IMR-90 (cell line): Measurements from ENCODE around the gene EPHA6. TPM values are rescaled to one million over a fixed set of nuclear protein-coding genes. Genes with fewer than 3 reads are reported as not detected.

Source experiments
- ATAC-seq: fragments of 200-7000 bp; cut with Tn5 transposase; 2 replicates; pipeline ENCODE4 v1.9.1; 2020; ENCODE audit warnings: low read depth, mild to moderate bottlenecking, moderate library complexity
- BruUV-seq: library from RNA; stranded (reverse); fragments of 400-500 nt; replicated peaks from 2 replicates; lab custom pipeline; 2021; lab: Mats Ljungman, UMichigan
- CTCF ChIA-PET: fragments of 300-600 bp; formaldehyde crosslinking; extraction: SDS; loops from one replicate; lab custom pipeline; 2021; ENCODE audit warnings: antibody characterized with exemption; lab: Yijun Ruan, JAX
- POLR2A ChIA-PET: fragments of 300-600 bp; sonication (Branson Sonifier 250); formaldehyde crosslinking; loops from one replicate; lab custom pipeline; 2022; ENCODE audit warnings: antibody characterized with exemption; ENCODE audit not compliant: unreplicated experiment; lab: Charles Lee
- DNase-seq: peaks from one replicate; pipeline ENCODE4 v3.0.0; 2013
- H2AFZ ChIP-seq: replicated peaks from 2 replicates; pipeline ENCODE3; 2013; ENCODE audit warnings: low read length, mild to moderate bottlenecking; ENCODE audit not compliant: poor library complexity
- H2AK5ac ChIP-seq: 2 replicates; pipeline ENCODE4 v1.6.1; 2013; ENCODE audit warnings: low read depth, low read length, inconsistent platforms
- H2AK9ac ChIP-seq: replicated peaks from 2 replicates; pipeline ENCODE3; 2013; ENCODE audit warnings: mild to moderate bottlenecking, low read depth, low read length, moderate library complexity; ENCODE audit not compliant: poor library complexity
- H2BK120ac ChIP-seq: 2 replicates; pipeline ENCODE4 v1.6.1; 2013; ENCODE audit warnings: low read depth, low read length, inconsistent platforms
- H2BK15ac ChIP-seq: 3 replicates; pipeline ENCODE4 v1.6.1; 2013; ENCODE audit warnings: low read depth, low read length, inconsistent platforms
- H2BK20ac ChIP-seq: 2 replicates; pipeline ENCODE4 v1.6.1; 2013; ENCODE audit warnings: low read depth, mild to moderate bottlenecking, inconsistent platforms, low read length, moderate library complexity
- H2BK5ac ChIP-seq: 2 replicates; pipeline ENCODE4 v1.6.1; 2013; ENCODE audit warnings: mild to moderate bottlenecking, low read depth, low read length, inconsistent platforms; ENCODE audit not compliant: poor library complexity, severe bottlenecking
- H3K14ac ChIP-seq: replicated peaks from 2 replicates; pipeline ENCODE4 v1.6.1; 2013; ENCODE audit warnings: low read depth, low read length, inconsistent platforms
- H3K18ac ChIP-seq: 2 replicates; pipeline ENCODE4 v1.6.1; 2013; ENCODE audit warnings: low read depth, low read length, control low read depth
- H3K23ac ChIP-seq: 2 replicates; pipeline ENCODE4 v1.6.1; 2013; ENCODE audit warnings: low read depth, low read length, inconsistent platforms
- H3K27ac ChIP-seq: 2 replicates; pipeline ENCODE4 v1.5.1; 2013; ENCODE audit warnings: mild to moderate bottlenecking, control low read depth, low read length; ENCODE audit not compliant: insufficient read depth
- H3K27me3 ChIP-seq: 2 replicates; pipeline ENCODE4 v1.6.1; 2013; ENCODE audit warnings: low read length; ENCODE audit not compliant: control insufficient read depth, insufficient read depth
- H3K36me3 ChIP-seq: 2 replicates; pipeline ENCODE4 v1.6.1; 2013; ENCODE audit warnings: low read length, mixed read lengths; ENCODE audit not compliant: control insufficient read depth, insufficient read depth
- H3K4ac ChIP-seq: 2 replicates; pipeline ENCODE4 v1.6.1; 2013; ENCODE audit warnings: low read depth, low read length, inconsistent platforms
- H3K4me1 ChIP-seq: 2 replicates; pipeline ENCODE4 v1.6.1; 2013; ENCODE audit warnings: low read length, mixed read lengths; ENCODE audit not compliant: control insufficient read depth, insufficient read depth
- H3K4me2 ChIP-seq: 2 replicates; pipeline ENCODE4 v1.6.1; 2013; ENCODE audit warnings: low read depth, mild to moderate bottlenecking, control low read depth, low read length, moderate library complexity
- H3K4me3 ChIP-seq: 2 replicates; pipeline ENCODE4 v1.5.1; 2013; ENCODE audit warnings: low read depth, mild to moderate bottlenecking, control low read depth, low read length, moderate library complexity; ENCODE audit not compliant: insufficient read depth
- H3K56ac ChIP-seq: 2 replicates; pipeline ENCODE4 v1.6.1; 2013; ENCODE audit warnings: low read length, inconsistent platforms; ENCODE audit not compliant: insufficient read depth; ENCODE audit errors: extremely low read depth
- H3K79me1 ChIP-seq, 2 experiments: 2 replicates each; pipeline ENCODE4 v1.6.1; 2013; ENCODE audit warnings: low read length in 2 of 2, inconsistent platforms in 1 of 2, low read depth in 1 of 2
- H3K9ac ChIP-seq: 2 replicates; pipeline ENCODE4 v1.6.1; 2013; ENCODE audit warnings: low read depth, low read length, control low read depth
- H3K9me1 ChIP-seq: 2 replicates; pipeline ENCODE4 v1.6.1; 2013; ENCODE audit warnings: low read length, inconsistent platforms; ENCODE audit not compliant: insufficient read depth
- H3K9me3 ChIP-seq: 2 replicates; pipeline ENCODE4 v1.6.1; 2013; ENCODE audit warnings: low read length; ENCODE audit not compliant: control insufficient read depth, insufficient read depth
- H4K20me1 ChIP-seq: 2 replicates; pipeline ENCODE4 v1.6.1; 2013; ENCODE audit warnings: low read length, inconsistent platforms; ENCODE audit not compliant: insufficient read depth
- H4K5ac ChIP-seq: 2 replicates; pipeline ENCODE4 v1.6.1; 2013; ENCODE audit warnings: mild to moderate bottlenecking, low read depth, low read length, control low read depth
- H4K8ac ChIP-seq, 2 experiments: 2 replicates each; pipeline ENCODE4 v1.6.1; 2013; ENCODE audit warnings: low read depth in 2 of 2, low read length in 2 of 2, control low read depth in 1 of 2, inconsistent platforms in 1 of 2
- H4K91ac ChIP-seq: 2 replicates; pipeline ENCODE4 v1.6.1; 2013; ENCODE audit warnings: low read depth, low read length, inconsistent platforms; ENCODE audit not compliant: insufficient read depth
- MAFK ChIP-seq: IDR thresholded peaks from 2 replicates; pipeline ENCODE4 v1.6.1; 2012; ENCODE audit warnings: low read depth, low read length, improper control_type of control experiment
- MAZ ChIP-seq: IDR thresholded peaks from 2 replicates; pipeline ENCODE4 v1.6.1; 2012; ENCODE audit warnings: low read depth, mild to moderate bottlenecking, low read length, improper control_type of control experiment, moderate library complexity, borderline replicate concordance
- WGBS, 2 experiments: methylation state at CpG; one replicate each; pipeline versions ENCODE4 v1.1.5 to v1.1.7; 2013; ENCODE audit warnings: missing lambda C conversion rate in 2 of 2; ENCODE audit not compliant: insufficient read length in 1 of 2; ENCODE audit errors: extremely low coverage in 2 of 2; 5-methylcytosine and 5-hydroxymethylcytosine counted together
- dilution Hi-C: fragments of 300-500 bp; cut with HindIII; formaldehyde crosslinking; loops from one replicate; pipeline ENCODE4 v1.14.3; 2018; ENCODE audit warnings: low sequenced_read_pairs; ENCODE audit not compliant: unreplicated experiment
- in situ Hi-C: fragments of 300-500 bp; cut with MboI; formaldehyde crosslinking; loops from 3 replicates; pipeline ENCODE4 v1.14.3; 2019; ENCODE audit warnings: low sequenced_read_pairs, inconsistent platforms, mixed read lengths
- intact Hi-C: fragments of 100-400 bp; cut with micrococcal nuclease; formaldehyde crosslinking; loops from 2 replicates; pipeline ENCODE4 v1.10.0; 2022
- polyA plus RNA-seq, 3 experiments: library from polyadenylated mRNA; depleted of rRNA; stranded (reverse); fragments of >200 nt; gene quantifications; 2 replicates each; pipeline ENCODE4 v1.2.3, GENCODE V29; 2012; ENCODE audit warnings: low replicate concordance in 1 of 3
- total RNA-seq: library from RNA; depleted of rRNA; stranded (reverse); fragments of >200 nt; gene quantifications from 2 replicates; pipeline ENCODE4 v1.2.3, GENCODE V29; 2012

EPHA6 gene
- total and polyA plus RNA-seq, 2 of the 4 experiments (the other 2 are of a cell fraction): not detected

GRCh38 chr3:96966181-96966929, 152.0 kb downstream of the EPHA6 start:
- Histone ChIP-seq H3K27me3 (no peaks in the 10 kb centered on the region), H3K79me1 (no peaks in the 10 kb centered on the region), H3K4ac (no peak overlapping the region), H3K9ac (no peak overlapping the region), H3K4me1 (no peaks in the 10 kb centered on the region), H3K14ac (no peak overlapping the region), H2AK5ac (no peak overlapping the region), H2BK20ac (no peak overlapping the region), H3K9me3 (peaks cover 1% of the 10 kb centered on the region; the same call in 1 of the 2 replicates), H3K4me2 (no peak overlapping the region), H2BK5ac (no peak overlapping the region), H3K36me3 (no peaks in the 10 kb centered on the region), H3K4me3 (no peak overlapping the region), H4K5ac (no peak overlapping the region), H2AK9ac (no peak overlapping the region), H3K9me1 (no peaks in the 10 kb centered on the region), H2BK15ac (no peak overlapping the region), H3K23ac (no peak overlapping the region), H3K18ac (no peak overlapping the region), H2BK120ac (no peak overlapping the region), H2AFZ (no peak overlapping the region), H3K56ac (no peak overlapping the region), H4K91ac (no peak overlapping the region), H4K20me1 (no peaks in the 10 kb centered on the region), H4K8ac (no peak overlapping the region), H3K27ac (no peak overlapping the region)
- POLR2A ChIA-PET: no interaction called here
- dilution Hi-C loops (no loop called here), in situ Hi-C loops (no loop called here), intact Hi-C loops (no loop called here)
- BruUV-seq: no TSS peak
- DNase-seq: no peak
- ATAC-seq: no peak
- CTCF ChIA-PET: no interaction called here
- no peak for TF ChIP-seq MAZ
- TF ChIP-seq MAFK: peak; percentile 89
- WGBS, 2 experiments: 13% methylated on average over 1 of the region's 6 CpGs; no CpG with 5 or more reads in 1 of the 2 experiments
